Measurements from ENCODE around the gene P4HB.

Gene P4HB

GRCh38 chr17:81867170-81867990, 7.0 kb upstream of the P4HB start:
- peak in 1 of 2 donors; percentile 37 for DNase-seq

GRCh38 chr17:81866440-81867169, 6.3 kb upstream of the P4HB start:
- DNase-seq, result peak in 1 of 2 donors; percentile 25

- peak in 1 of 2 donors; percentile 20 for DNase-seq
Observed at GRCh38 chr17:81865733-81866439, 5.6 kb upstream of the P4HB start.

GRCh38 chr17:81865358-81865732, 5.0 kb upstream of the P4HB start:
- no peak for DNase-seq

- no peak for DNase-seq
Observed at GRCh38 chr17:81863833-81864768, 3.8 kb upstream of the P4HB start.

- no peak for DNase-seq
Observed at GRCh38 chr17:81863123-81863675, 2.9 kb upstream of the P4HB start.

GRCh38 chr17:81860756-81861568, 627 bp upstream of the P4HB start:
- DNase-seq, result peak; percentile 100

GRCh38 chr17:81858967-81859905, 1.1 kb downstream of the P4HB start:
- no peak for DNase-seq

GRCh38 chr17:81858170-81858966, 2.0 kb downstream of the P4HB start:
- no peak for DNase-seq

GRCh38 chr17:81854974-81855774, 5.2 kb downstream of the P4HB start:
- no peak for DNase-seq

- no peak for DNase-seq
Observed at GRCh38 chr17:81852237-81852636, 8.1 kb downstream of the P4HB start.

GRCh38 chr17:81851423-81851822, 8.9 kb downstream of the P4HB start:
- DNase-seq, result no peak

GRCh38 chr17:81849457-81849856, 10.9 kb downstream of the P4HB start:
- DNase-seq, result no peak

GRCh38 chr17:81846743-81847689, 13.3 kb downstream of the P4HB start:
- no peak for DNase-seq

GRCh38 chr17:81845881-81846742, 14.2 kb downstream of the P4HB start:
- DNase-seq, result no peak

- no peak for DNase-seq
Observed at GRCh38 chr17:81845361-81845760, 15.0 kb downstream of the P4HB start.
